GM18499 (cell line): ENCODE data around the gene CFAP97D2.
A peak's percentile ranks its signal among the peaks of the same experiment; 100 is the strongest.
"Not testable (repeated sequence)": the region's sequence is repeated elsewhere in the genome, so short reads cannot be mapped to it uniquely, and the experiment has no call there.

ENCODE experiments used
- ATAC-seq: cut with Tn5 transposase; IDR thresholded peaks from one replicate; pipeline ENCODE4 v1.9.1; 2021; ENCODE audit warnings: moderate number of reproducible peaks; ENCODE audit not compliant: insufficient read depth, unreplicated experiment

The CFAP97D2 gene

GRCh38 chr13:114142640-114143490 lies 36.2 kb upstream of the CFAP97D2 start:
- ATAC-seq: no peak

DNA sequence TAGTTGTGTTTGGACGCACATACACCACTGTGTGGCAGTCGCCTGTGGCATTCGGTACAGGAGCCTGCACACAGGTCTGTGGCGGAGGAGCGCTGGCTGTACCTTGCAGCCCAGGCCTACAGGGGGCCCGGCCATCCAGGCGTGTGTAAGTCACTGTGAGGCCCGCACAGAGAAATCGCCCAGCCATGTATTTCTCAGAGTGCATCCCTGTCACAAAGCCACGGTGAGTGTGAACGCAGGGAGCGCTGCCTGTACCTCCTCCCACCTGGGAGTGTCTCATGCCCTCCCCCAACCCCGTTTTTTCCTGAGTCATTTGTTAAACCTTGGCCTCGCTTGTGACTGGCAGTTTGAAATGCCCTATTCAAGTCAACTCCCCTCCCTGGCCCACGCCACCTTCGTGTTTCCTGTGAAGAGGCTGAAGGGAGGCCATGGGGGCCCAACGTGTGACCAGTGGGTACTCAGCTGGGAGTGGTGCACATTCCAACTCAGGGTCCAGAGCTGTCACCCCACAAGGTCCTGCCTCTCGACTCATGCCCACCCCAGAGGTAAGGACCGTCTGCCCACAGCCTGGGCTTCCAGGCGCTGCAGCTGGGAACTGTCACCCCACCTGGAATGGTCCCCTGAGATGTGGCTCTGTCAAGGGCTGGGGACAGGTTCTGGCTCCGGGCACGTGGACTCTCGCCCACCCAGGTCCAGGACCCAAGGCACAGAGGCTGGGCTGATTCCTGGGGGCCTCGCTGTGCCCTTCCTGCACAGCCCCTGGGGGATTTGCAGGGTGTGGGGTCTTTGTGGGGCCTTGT lies 35.1 kb upstream of the CFAP97D2 start:
- ATAC-seq: no peak

- no peak for ATAC-seq
Measured at GRCh38 chr13:114144606-114145244, 34.3 kb upstream of the CFAP97D2 start.

GRCh38 chr13:114145256-114145655 lies 33.8 kb upstream of the CFAP97D2 start:
- ATAC-seq: no peak

DNA sequence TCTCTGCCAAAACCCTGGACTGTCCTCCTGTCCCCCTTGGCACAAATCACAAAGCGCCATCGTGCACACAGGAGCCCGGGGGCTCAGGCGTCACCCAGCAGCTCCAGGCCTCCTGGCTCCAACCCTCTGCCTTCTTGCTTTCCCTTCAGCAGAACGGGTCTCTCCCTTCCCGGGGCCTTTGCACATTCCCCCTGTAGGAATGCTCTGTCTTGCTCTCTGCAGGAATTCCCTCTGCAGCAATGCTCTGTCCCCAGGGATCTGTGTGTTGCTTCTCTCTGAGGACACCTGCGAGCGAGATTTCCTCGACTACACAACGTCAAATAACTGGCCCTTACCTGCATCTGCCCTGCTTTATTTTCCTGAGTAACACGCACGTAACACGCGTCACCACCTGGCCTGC lies 33.3 kb upstream of the CFAP97D2 start:
- no peak for ATAC-seq

- ATAC-seq: no peak
Measured at GRCh38 chr13:114146173-114146572, 32.9 kb upstream of the CFAP97D2 start.

DNA sequence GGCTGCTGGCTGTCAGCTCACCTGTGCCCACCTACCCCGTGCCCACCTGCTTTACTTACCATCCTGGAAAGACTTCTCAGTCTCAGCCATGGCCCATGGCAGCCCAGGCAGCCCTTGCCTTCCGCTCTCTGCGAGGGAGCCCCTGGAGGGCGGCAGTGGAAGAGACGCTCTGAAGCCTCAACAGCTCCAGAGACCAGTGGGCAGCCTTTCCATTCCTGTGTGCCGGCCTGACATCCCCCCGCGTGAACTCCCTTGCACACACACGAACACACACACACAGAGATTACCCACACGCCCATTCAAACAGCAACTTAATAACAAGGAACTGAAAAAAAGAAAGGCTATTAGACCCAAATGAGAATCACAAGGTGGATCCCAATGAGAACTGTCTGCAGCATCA lies 32.4 kb upstream of the CFAP97D2 start:
- no peak for ATAC-seq

DNA sequence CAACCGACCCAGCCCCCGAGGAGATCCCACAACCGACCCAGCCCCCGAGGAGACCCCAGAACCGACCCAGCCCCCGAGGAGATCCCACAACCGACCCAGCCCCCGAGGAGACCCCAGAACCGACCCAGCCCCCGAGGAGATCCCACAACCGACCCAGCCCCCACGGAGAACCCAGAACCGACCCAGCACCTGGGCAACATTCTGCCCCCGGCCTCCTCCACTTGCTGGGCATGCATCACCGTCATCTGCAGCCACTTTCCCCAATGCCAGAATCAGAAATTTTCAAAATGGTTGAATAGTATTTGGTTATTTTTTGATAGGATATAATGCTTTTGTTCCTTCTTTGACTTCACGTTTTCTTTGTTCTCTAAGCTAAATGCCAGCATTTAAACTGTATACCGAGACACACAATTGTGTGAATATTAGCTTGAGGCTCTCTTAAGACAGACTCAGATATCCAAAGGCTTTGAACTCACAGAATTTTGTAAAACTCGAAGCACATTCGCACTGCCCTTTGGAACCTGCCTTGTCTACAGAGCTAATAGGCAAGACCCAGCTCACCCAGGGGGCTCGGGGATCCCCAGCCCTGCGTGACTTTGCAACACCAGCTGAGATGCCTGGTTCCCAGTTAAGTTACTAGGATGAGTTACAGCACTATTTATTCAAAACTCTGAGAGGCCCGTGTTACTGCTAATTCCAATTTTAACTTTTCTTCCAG lies 31.1 kb upstream of the CFAP97D2 start:
- ATAC-seq: peak; percentile 7

GRCh38 chr13:114148521-114148855 lies 30.6 kb upstream of the CFAP97D2 start:
- peak; percentile 54 for ATAC-seq

- not testable (repeated sequence) for ATAC-seq
Measured at GRCh38 chr13:114148886-114149285, 30.2 kb upstream of the CFAP97D2 start.

DNA sequence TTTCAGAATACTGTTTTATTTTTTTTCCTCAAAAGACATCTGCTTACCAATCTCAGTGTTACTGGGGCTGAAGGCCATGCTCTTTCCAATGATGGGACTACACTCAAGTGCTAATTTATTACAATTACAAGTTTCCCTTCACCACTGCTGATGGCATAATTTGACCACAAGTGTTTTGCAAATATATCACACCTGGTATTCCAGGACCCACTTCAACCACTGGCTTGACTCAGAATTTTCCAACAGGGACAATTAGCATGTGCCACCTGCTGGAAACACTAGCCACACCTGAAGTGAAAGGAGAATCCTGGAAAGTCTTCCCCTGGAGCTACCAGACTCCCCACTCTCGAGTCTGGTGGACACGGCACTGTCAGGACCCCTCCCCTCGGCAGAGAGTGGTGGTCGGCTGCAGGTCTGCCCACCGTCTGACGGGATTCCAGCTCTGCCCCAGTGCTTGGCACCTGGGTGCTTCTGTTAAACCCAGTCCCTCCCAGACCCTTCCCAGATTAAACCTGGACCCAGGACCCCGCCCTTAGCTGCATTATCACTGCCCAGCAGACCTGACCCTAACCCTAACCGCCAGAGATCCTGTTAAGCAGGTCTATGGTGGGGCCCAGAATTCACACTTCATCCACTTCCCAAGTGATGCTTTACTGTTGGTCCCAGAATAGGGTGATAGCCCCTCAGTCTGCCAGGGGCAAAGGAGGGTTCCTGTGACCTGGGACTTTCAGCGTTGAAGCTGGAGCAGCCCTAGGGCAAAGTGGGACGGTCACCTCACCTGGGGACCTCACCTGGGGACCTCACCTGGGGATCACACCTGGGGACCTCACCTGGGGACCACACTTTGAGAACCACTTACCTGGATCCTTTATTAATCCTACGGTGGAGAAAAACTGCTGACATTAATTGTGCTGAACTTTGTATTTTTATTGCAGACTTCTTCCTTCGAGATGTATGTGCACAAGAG lies 29.0 kb upstream of the CFAP97D2 start:
- no peak for ATAC-seq

- no peak for ATAC-seq
Measured at GRCh38 chr13:114151031-114151430, 28.0 kb upstream of the CFAP97D2 start.

- no peak for ATAC-seq
Measured at GRCh38 chr13:114151565-114152284, 27.3 kb upstream of the CFAP97D2 start.

GRCh38 chr13:114152285-114152645 lies 26.8 kb upstream of the CFAP97D2 start:
- ATAC-seq: no peak

- no peak for ATAC-seq
Measured at GRCh38 chr13:114152831-114153371, 26.2 kb upstream of the CFAP97D2 start.

GRCh38 chr13:114153485-114154080 lies 25.5 kb upstream of the CFAP97D2 start:
- no peak for ATAC-seq

- ATAC-seq: no peak
Measured at GRCh38 chr13:114154476-114154875, 24.6 kb upstream of the CFAP97D2 start.

DNA sequence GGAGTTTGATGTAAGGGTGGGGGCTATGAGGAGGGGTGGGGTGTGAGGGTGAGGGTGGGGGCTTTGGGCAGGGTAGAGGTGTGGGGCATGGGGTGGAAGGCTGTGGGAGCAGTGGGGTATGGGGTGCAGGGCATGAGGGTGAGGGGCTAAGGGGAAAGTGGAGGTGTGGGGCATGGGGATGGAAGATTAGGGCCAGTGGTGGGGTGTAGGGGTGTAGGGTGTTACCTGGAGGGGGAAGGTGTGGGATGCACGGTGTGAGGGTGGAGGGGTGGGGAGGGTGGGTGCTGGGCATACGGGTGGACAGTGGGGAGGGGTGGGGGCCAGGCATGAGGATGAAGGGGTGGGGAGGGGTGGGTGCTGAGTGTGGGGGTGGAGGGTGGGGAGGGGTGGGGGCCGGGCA lies 23.7 kb upstream of the CFAP97D2 start:
- no peak for ATAC-seq
